IMR-90 (cell line): ENCODE results near the gene SAMSN1. TPM values are rescaled to one million over a fixed set of nuclear protein-coding genes. Genes with fewer than 3 reads are reported as not detected.

Source experiments
- ATAC-seq: fragments of 200-7000 bp; cut with Tn5 transposase; 2 replicates; pipeline ENCODE4 v1.9.1; 2020; ENCODE audit warnings: low read depth, mild to moderate bottlenecking, moderate library complexity
- BruUV-seq: library from RNA; stranded (reverse); fragments of 400-500 nt; replicated peaks from 2 replicates; lab custom pipeline; 2021; lab: Mats Ljungman, UMichigan
- CTCF ChIA-PET: fragments of 300-600 bp; formaldehyde crosslinking; extraction: SDS; loops from one replicate; lab custom pipeline; 2021; ENCODE audit warnings: antibody characterized with exemption; lab: Yijun Ruan, JAX
- POLR2A ChIA-PET: fragments of 300-600 bp; sonication (Branson Sonifier 250); formaldehyde crosslinking; loops from one replicate; lab custom pipeline; 2022; ENCODE audit warnings: antibody characterized with exemption; ENCODE audit not compliant: unreplicated experiment; lab: Charles Lee
- DNase-seq: peaks from one replicate; pipeline ENCODE4 v3.0.0; 2013
- H2AFZ ChIP-seq: replicated peaks from 2 replicates; pipeline ENCODE3; 2013; ENCODE audit warnings: low read length, mild to moderate bottlenecking; ENCODE audit not compliant: poor library complexity
- H2AK5ac ChIP-seq: 2 replicates; pipeline ENCODE4 v1.6.1; 2013; ENCODE audit warnings: low read depth, low read length, inconsistent platforms
- H2AK9ac ChIP-seq: replicated peaks from 2 replicates; pipeline ENCODE3; 2013; ENCODE audit warnings: mild to moderate bottlenecking, low read depth, low read length, moderate library complexity; ENCODE audit not compliant: poor library complexity
- H2BK120ac ChIP-seq: 2 replicates; pipeline ENCODE4 v1.6.1; 2013; ENCODE audit warnings: low read depth, low read length, inconsistent platforms
- H2BK15ac ChIP-seq: 3 replicates; pipeline ENCODE4 v1.6.1; 2013; ENCODE audit warnings: low read depth, low read length, inconsistent platforms
- H2BK20ac ChIP-seq: 2 replicates; pipeline ENCODE4 v1.6.1; 2013; ENCODE audit warnings: low read depth, mild to moderate bottlenecking, inconsistent platforms, low read length, moderate library complexity
- H2BK5ac ChIP-seq: 2 replicates; pipeline ENCODE4 v1.6.1; 2013; ENCODE audit warnings: mild to moderate bottlenecking, low read depth, low read length, inconsistent platforms; ENCODE audit not compliant: poor library complexity, severe bottlenecking
- H3K14ac ChIP-seq: replicated peaks from 2 replicates; pipeline ENCODE4 v1.6.1; 2013; ENCODE audit warnings: low read depth, low read length, inconsistent platforms
- H3K18ac ChIP-seq: 2 replicates; pipeline ENCODE4 v1.6.1; 2013; ENCODE audit warnings: low read depth, low read length, control low read depth
- H3K23ac ChIP-seq: 2 replicates; pipeline ENCODE4 v1.6.1; 2013; ENCODE audit warnings: low read depth, low read length, inconsistent platforms
- H3K27ac ChIP-seq: 2 replicates; pipeline ENCODE4 v1.5.1; 2013; ENCODE audit warnings: mild to moderate bottlenecking, control low read depth, low read length; ENCODE audit not compliant: insufficient read depth
- H3K27me3 ChIP-seq: 2 replicates; pipeline ENCODE4 v1.6.1; 2013; ENCODE audit warnings: low read length; ENCODE audit not compliant: control insufficient read depth, insufficient read depth
- H3K36me3 ChIP-seq: 2 replicates; pipeline ENCODE4 v1.6.1; 2013; ENCODE audit warnings: low read length, mixed read lengths; ENCODE audit not compliant: control insufficient read depth, insufficient read depth
- H3K4ac ChIP-seq: 2 replicates; pipeline ENCODE4 v1.6.1; 2013; ENCODE audit warnings: low read depth, low read length, inconsistent platforms
- H3K4me1 ChIP-seq: 2 replicates; pipeline ENCODE4 v1.6.1; 2013; ENCODE audit warnings: low read length, mixed read lengths; ENCODE audit not compliant: control insufficient read depth, insufficient read depth
- H3K4me2 ChIP-seq: 2 replicates; pipeline ENCODE4 v1.6.1; 2013; ENCODE audit warnings: low read depth, mild to moderate bottlenecking, control low read depth, low read length, moderate library complexity
- H3K4me3 ChIP-seq: 2 replicates; pipeline ENCODE4 v1.5.1; 2013; ENCODE audit warnings: low read depth, mild to moderate bottlenecking, control low read depth, low read length, moderate library complexity; ENCODE audit not compliant: insufficient read depth
- H3K56ac ChIP-seq: 2 replicates; pipeline ENCODE4 v1.6.1; 2013; ENCODE audit warnings: low read length, inconsistent platforms; ENCODE audit not compliant: insufficient read depth; ENCODE audit errors: extremely low read depth
- H3K79me1 ChIP-seq, 2 experiments: 2 replicates each; pipeline ENCODE4 v1.6.1; 2013; ENCODE audit warnings: low read length in 2 of 2, inconsistent platforms in 1 of 2, low read depth in 1 of 2
- H3K9ac ChIP-seq: 2 replicates; pipeline ENCODE4 v1.6.1; 2013; ENCODE audit warnings: low read depth, low read length, control low read depth
- H3K9me1 ChIP-seq: 2 replicates; pipeline ENCODE4 v1.6.1; 2013; ENCODE audit warnings: low read length, inconsistent platforms; ENCODE audit not compliant: insufficient read depth
- H3K9me3 ChIP-seq: 2 replicates; pipeline ENCODE4 v1.6.1; 2013; ENCODE audit warnings: low read length; ENCODE audit not compliant: control insufficient read depth, insufficient read depth
- H4K20me1 ChIP-seq: 2 replicates; pipeline ENCODE4 v1.6.1; 2013; ENCODE audit warnings: low read length, inconsistent platforms; ENCODE audit not compliant: insufficient read depth
- H4K5ac ChIP-seq: 2 replicates; pipeline ENCODE4 v1.6.1; 2013; ENCODE audit warnings: mild to moderate bottlenecking, low read depth, low read length, control low read depth
- H4K8ac ChIP-seq, 2 experiments: 2 replicates each; pipeline ENCODE4 v1.6.1; 2013; ENCODE audit warnings: low read depth in 2 of 2, low read length in 2 of 2, control low read depth in 1 of 2, inconsistent platforms in 1 of 2
- H4K91ac ChIP-seq: 2 replicates; pipeline ENCODE4 v1.6.1; 2013; ENCODE audit warnings: low read depth, low read length, inconsistent platforms; ENCODE audit not compliant: insufficient read depth
- CEBPB ChIP-seq: IDR thresholded peaks from 2 replicates; pipeline ENCODE4 v1.6.1; 2012; ENCODE audit warnings: low read depth, low read length, improper control_type of control experiment
- CHD1 ChIP-seq: IDR thresholded peaks from 2 replicates; pipeline ENCODE4 v1.6.1; 2012; ENCODE audit warnings: low read depth, low read length, improper control_type of control experiment
- CTCF ChIP-seq: conservative IDR thresholded peaks from 2 replicates; pipeline ENCODE4 v1.5.1; 2012; ENCODE audit warnings: mild to moderate bottlenecking, low read depth, low read length, improper control_type of control experiment
- FOS ChIP-seq: fragments of 150-350 bp; IDR thresholded peaks from 2 replicates; pipeline ENCODE4 v1.6.1; 2016; ENCODE audit warnings: low read depth, low read length
- MAFK ChIP-seq: IDR thresholded peaks from 2 replicates; pipeline ENCODE4 v1.6.1; 2012; ENCODE audit warnings: low read depth, low read length, improper control_type of control experiment
- MXI1 ChIP-seq: IDR thresholded peaks from 2 replicates; pipeline ENCODE4 v1.6.1; 2012; ENCODE audit warnings: low read depth, mild to moderate bottlenecking, low read length, moderate library complexity, borderline replicate concordance
- POLR2A ChIP-seq: IDR thresholded peaks from 2 replicates; pipeline ENCODE4 v1.6.1; 2012; ENCODE audit warnings: mild to moderate bottlenecking, low read depth, low read length
- RAD21 ChIP-seq: IDR thresholded peaks from 2 replicates; pipeline ENCODE4 v1.6.1; 2012; ENCODE audit warnings: low read length, improper control_type of control experiment
- RCOR1 ChIP-seq: IDR thresholded peaks from 2 replicates; pipeline ENCODE4 v1.6.1; 2012; ENCODE audit warnings: mild to moderate bottlenecking, low read length, improper control_type of control experiment; ENCODE audit not compliant: insufficient replicate concordance
- RFX5 ChIP-seq: IDR thresholded peaks from 2 replicates; pipeline ENCODE4 v1.8.0; 2012; ENCODE audit warnings: low read depth, mild to moderate bottlenecking, low read length, moderate library complexity
- WGBS, 2 experiments: methylation state at CpG; one replicate each; pipeline versions ENCODE4 v1.1.5 to v1.1.7; 2013; ENCODE audit warnings: missing lambda C conversion rate in 2 of 2; ENCODE audit not compliant: insufficient read length in 1 of 2; ENCODE audit errors: extremely low coverage in 2 of 2; 5-methylcytosine and 5-hydroxymethylcytosine counted together
- dilution Hi-C: fragments of 300-500 bp; cut with HindIII; formaldehyde crosslinking; loops from one replicate; pipeline ENCODE4 v1.14.3; 2018; ENCODE audit warnings: low sequenced_read_pairs; ENCODE audit not compliant: unreplicated experiment
- in situ Hi-C: fragments of 300-500 bp; cut with MboI; formaldehyde crosslinking; loops from 3 replicates; pipeline ENCODE4 v1.14.3; 2019; ENCODE audit warnings: low sequenced_read_pairs, inconsistent platforms, mixed read lengths
- intact Hi-C: fragments of 100-400 bp; cut with micrococcal nuclease; formaldehyde crosslinking; loops from 2 replicates; pipeline ENCODE4 v1.10.0; 2022
- polyA plus RNA-seq, 3 experiments: library from polyadenylated mRNA; depleted of rRNA; stranded (reverse); fragments of >200 nt; gene quantifications; 2 replicates each; pipeline ENCODE4 v1.2.3, GENCODE V29; 2012; ENCODE audit warnings: low replicate concordance in 1 of 3
- total RNA-seq: library from RNA; depleted of rRNA; stranded (reverse); fragments of >200 nt; gene quantifications from 2 replicates; pipeline ENCODE4 v1.2.3, GENCODE V29; 2012
- TF ChIP-seq, protein P1 (sequence below): fragments of 150-350 bp; IDR thresholded peaks from 2 replicates; pipeline ENCODE4 v1.6.1; 2016; ENCODE audit warnings: low read depth, mild to moderate bottlenecking, low read length, moderate library complexity, borderline replicate concordance

SAMSN1 gene
- total and polyA plus RNA-seq, 2 of the 4 experiments (the other 2 are of a cell fraction), result not detected

GRCh38 chr21:14591882-14592281, 45.8 kb upstream of the SAMSN1 start:
- in situ Hi-C loops, result no loop called here
- no peaks in the 10 kb centered on the region for H3K4me1 ChIP-seq
- H3K18ac ChIP-seq, result no peak overlapping the region
- H4K91ac ChIP-seq, result no peak overlapping the region
- no peak overlapping the region for H2AFZ ChIP-seq
- H2BK5ac ChIP-seq, result no peak overlapping the region
- H2BK120ac ChIP-seq, result no peak overlapping the region
- no peak overlapping the region for H2AK9ac ChIP-seq
- H3K9me3 ChIP-seq, result peaks cover 2% of the 10 kb centered on the region; the same call in 1 of the 2 replicates
- ChIA-PET POLR2A (no interaction called here), CTCF (interaction anchor here (0.6 kb wide), 1 partner anchor 22 kb away, joined by 5 read pairs; no protein-coding TSS in a partner anchor)
- no peak overlapping the region for H3K9ac ChIP-seq
- BruUV-seq, result no TSS peak
- TF ChIP-seq MAFK (no peak), CTCF (no peak), FOS (no peak), RFX5 (no peak), MXI1 (no peak), POLR2A (no peak), RAD21 (no peak), CHD1 (no peak), CEBPB (no peak), RCOR1 (no peak)
- TF ChIP-seq, protein P1, sequence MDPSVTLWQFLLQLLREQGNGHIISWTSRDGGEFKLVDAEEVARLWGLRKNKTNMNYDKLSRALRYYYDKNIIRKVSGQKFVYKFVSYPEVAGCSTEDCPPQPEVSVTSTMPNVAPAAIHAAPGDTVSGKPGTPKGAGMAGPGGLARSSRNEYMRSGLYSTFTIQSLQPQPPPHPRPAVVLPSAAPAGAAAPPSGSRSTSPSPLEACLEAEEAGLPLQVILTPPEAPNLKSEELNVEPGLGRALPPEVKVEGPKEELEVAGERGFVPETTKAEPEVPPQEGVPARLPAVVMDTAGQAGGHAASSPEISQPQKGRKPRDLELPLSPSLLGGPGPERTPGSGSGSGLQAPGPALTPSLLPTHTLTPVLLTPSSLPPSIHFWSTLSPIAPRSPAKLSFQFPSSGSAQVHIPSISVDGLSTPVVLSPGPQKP, result no peak
- H3K79me1 ChIP-seq, result no peaks in the 10 kb centered on the region
- intact Hi-C loops, result no loop called here
- H3K27ac ChIP-seq, result no peak overlapping the region
- no peak overlapping the region for H3K4me3 ChIP-seq
- no peak overlapping the region for H3K14ac ChIP-seq
- H2BK20ac ChIP-seq, result no peak overlapping the region
- no peak for DNase-seq
- no peaks in the 10 kb centered on the region for H3K9me1 ChIP-seq
- H3K36me3 ChIP-seq, result no peaks in the 10 kb centered on the region
- no peak overlapping the region for H2BK15ac ChIP-seq
- no peaks in the 10 kb centered on the region for H3K27me3 ChIP-seq
- no peaks in the 10 kb centered on the region for H4K20me1 ChIP-seq
- dilution Hi-C loops, result no loop called here
- no peak overlapping the region for H2AK5ac ChIP-seq
- H3K23ac ChIP-seq, result no peak overlapping the region
- H4K5ac ChIP-seq, result no peak overlapping the region
- no peak overlapping the region for H3K4me2 ChIP-seq
- no peak overlapping the region for H4K8ac ChIP-seq
- no CpG with 5 or more reads among the region's 2 CpGs for WGBS, 2 experiments
- ATAC-seq, result no peak
- H3K56ac ChIP-seq, result no peak overlapping the region
- no peak overlapping the region for H3K4ac ChIP-seq
